IPS-NIHi7 (cell line): Measurements from ENCODE around the gene TPST1.
"Not testable (repeated sequence)": the region's sequence is repeated elsewhere in the genome, so short reads cannot be mapped to it uniquely, and the experiment has no call there.

Source experiments
- DNase-seq: peaks from one replicate; pipeline ENCODE4 v3.0.0; 2012; ENCODE audit warnings: mixed read lengths; ENCODE audit errors: extremely low spot score

The TPST1 gene

GRCh38 chr7:66283003-66283920, 78.1 kb downstream of the TPST1 start:
- no peak for DNase-seq

GRCh38 chr7:66296001-66296521, 90.9 kb downstream of the TPST1 start:
- DNase-seq = no peak

GRCh38 chr7:66296557-66296956, 91.4 kb downstream of the TPST1 start:
- DNase-seq = no peak

- DNase-seq = no peak
Observed at GRCh38 chr7:66297579-66297978, 92.4 kb downstream of the TPST1 start.

- DNase-seq = no peak
Observed at GRCh38 chr7:66301249-66301648, 96.1 kb downstream of the TPST1 start.

- DNase-seq = no peak
Observed at GRCh38 chr7:66301737-66302136, 96.6 kb downstream of the TPST1 start.

- no peak for DNase-seq
Observed at GRCh38 chr7:66303454-66304155, 98.5 kb downstream of the TPST1 start.

- DNase-seq = no peak
Observed at GRCh38 chr7:66304536-66304935, 99.4 kb downstream of the TPST1 start.

GRCh38 chr7:66306243-66306642, 101.1 kb downstream of the TPST1 start:
- no peak for DNase-seq

- DNase-seq = no peak
Observed at GRCh38 chr7:66307591-66308215, 102.6 kb downstream of the TPST1 start.

GRCh38 chr7:66308411-66308810, 103.3 kb downstream of the TPST1 start:
- no peak for DNase-seq

GRCh38 chr7:66310620-66311019, 105.5 kb downstream of the TPST1 start:
- no peak for DNase-seq

- DNase-seq = no peak
Observed at GRCh38 chr7:66313886-66314568, 108.9 kb downstream of the TPST1 start.

GRCh38 chr7:66315192-66315591, 110.1 kb downstream of the TPST1 start:
- peak; percentile 36 for DNase-seq

- DNase-seq = no peak
Observed at GRCh38 chr7:66319407-66319979, 114.4 kb downstream of the TPST1 start.

GRCh38 chr7:66321283-66321682, 116.1 kb downstream of the TPST1 start:
- DNase-seq = no peak

GRCh38 chr7:66323114-66323796, 118.1 kb downstream of the TPST1 start:
- no peak for DNase-seq

GRCh38 chr7:66324985-66325384, 119.9 kb downstream of the TPST1 start:
- DNase-seq = not testable (repeated sequence)

- DNase-seq = no peak
Observed at GRCh38 chr7:66326501-66327215, 121.5 kb downstream of the TPST1 start.

GRCh38 chr7:66330961-66331360, 125.8 kb downstream of the TPST1 start:
- no peak for DNase-seq
